ENCODE data around the gene ITIH1. TPM values are rescaled to one million over a fixed set of nuclear protein-coding genes. Genes with fewer than 3 reads are reported as not detected.

ITIH1 gene
- total and polyA plus RNA-seq, 2 experiments from 2014 or later, result not detected

DNA sequence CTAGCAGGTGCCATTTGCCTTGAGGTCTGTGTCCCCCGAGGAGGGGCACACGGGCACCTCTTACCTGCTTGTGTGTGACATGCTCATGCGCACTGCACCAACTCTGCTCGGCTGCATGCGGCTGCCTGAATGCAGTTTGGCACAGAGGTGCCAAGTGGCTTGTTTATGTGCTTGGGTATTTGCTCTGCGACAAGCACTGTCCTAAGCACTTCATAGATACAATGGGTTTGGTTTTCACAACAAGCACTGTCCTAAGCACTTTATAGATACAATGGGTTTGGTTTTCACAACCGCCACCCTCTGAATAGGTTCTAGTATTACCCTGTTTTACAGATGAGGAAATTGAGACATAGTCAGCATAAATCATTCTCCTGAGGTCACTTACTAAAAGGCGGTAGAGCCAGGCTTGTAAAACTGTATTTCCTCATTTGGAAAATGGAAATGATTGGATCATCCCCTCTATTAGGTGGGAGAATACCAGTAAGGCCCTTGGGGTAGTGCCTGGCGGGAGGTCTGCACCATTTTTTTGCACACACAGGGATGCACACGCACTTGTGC, 52.6 kb downstream of the ITIH1 start:
- no peak overlapping the region for H2AFZ ChIP-seq
- in situ Hi-C loops (cut with MboI), result no loop called here
- no peak for TF ChIP-seq EZH2phosphoT487 (IDR thresholded peaks at IDR 0.05; ENCODE audit: insufficient read depth, low read depth)
- no peak for TF ChIP-seq EZH2 (IDR thresholded peaks at IDR 0.05; ENCODE audit: insufficient read depth, poor library complexity, severe bottlenecking)
- H3K4me2 ChIP-seq (ENCODE audit: unreplicated experiment), result no peak overlapping the region
- no peaks in the 10 kb centered on the region for H3K79me2 ChIP-seq (ENCODE audit: insufficient read depth)
- no peaks in the 10 kb centered on the region for H3K27me3 ChIP-seq (replicated peaks; ENCODE audit: insufficient read depth)
- no peak overlapping the region for H3K9ac ChIP-seq
- no peaks in the 10 kb centered on the region for H4K20me1 ChIP-seq (ENCODE audit: insufficient read depth)
- H3K4me3 ChIP-seq, result no peak overlapping the region
- no peaks in the 10 kb centered on the region for H3K36me3 ChIP-seq (ENCODE audit: low read depth)
- 85 to 89% methylated on average over 10 of the region's 10 CpGs for WGBS, 2 experiments (ENCODE audit: low coverage in 1 of 2, low lambda C conversion rate in 2 of 2, missing lambda C conversion rate in 2 of 2)
- peaks cover 8% of the 10 kb centered on the region for H3K4me1 ChIP-seq (ENCODE audit: insufficient read depth)
- no peaks in the 10 kb centered on the region for H3F3A ChIP-seq (ENCODE audit: insufficient read depth)
- no peak for DNase-seq
- H3K27ac ChIP-seq, result no peak overlapping the region
- H3K9me3 ChIP-seq (ENCODE audit: low read depth), result no peaks in the 10 kb centered on the region
- no peaks in the 10 kb centered on the region for H3K9me2 ChIP-seq (ENCODE audit: insufficient read depth)

- H3K4me1 ChIP-seq (ENCODE audit: insufficient read depth), result peaks cover 8% of the 10 kb centered on the region
- no peaks in the 10 kb centered on the region for H4K20me1 ChIP-seq (ENCODE audit: insufficient read depth)
- H3F3A ChIP-seq (ENCODE audit: insufficient read depth), result no peaks in the 10 kb centered on the region
- H3K4me2 ChIP-seq (ENCODE audit: unreplicated experiment), result peak within 1 kb of the TSS; percentile 54
- no peak for DNase-seq
- no peaks in the 10 kb centered on the region for H3K9me2 ChIP-seq (ENCODE audit: insufficient read depth)
- H3K9ac ChIP-seq, result no peak within 1 kb of the TSS; the same call in 1 of the 2 replicates
- no peaks in the 10 kb centered on the region for H3K27me3 ChIP-seq (replicated peaks; ENCODE audit: insufficient read depth)
- 82 to 83% methylated on average over 14 to 16 of the region's 16 CpGs for WGBS, 2 experiments (ENCODE audit: low coverage in 1 of 2, low lambda C conversion rate in 2 of 2, missing lambda C conversion rate in 2 of 2)
- H3K36me3 ChIP-seq (ENCODE audit: low read depth), result no peaks in the 10 kb centered on the region
- H3K9me3 ChIP-seq (ENCODE audit: low read depth), result no peaks in the 10 kb centered on the region
- TF ChIP-seq EZH2phosphoT487 (IDR thresholded peaks at IDR 0.05; ENCODE audit: insufficient read depth, low read depth), result no peak
- TF ChIP-seq EZH2 (IDR thresholded peaks at IDR 0.05; ENCODE audit: insufficient read depth, poor library complexity, severe bottlenecking), result no peak
- no peak within 1 kb of the TSS for H2AFZ ChIP-seq
- in situ Hi-C loops (cut with MboI), result no loop called here
- H3K27ac ChIP-seq, result no peak within 1 kb of the TSS
- no peaks in the 10 kb centered on the region for H3K79me2 ChIP-seq (ENCODE audit: insufficient read depth)
- no peak within 1 kb of the TSS for H3K4me3 ChIP-seq
Observed at GRCh38 chr3:52830535-52831258, 53.3 kb downstream of the ITIH1 start, which contains the start of gene ITIH4. Gene ITIH4, minus strand, starts transcription at chr3:52830672. Its CDS starts 30 bp downstream, at chr3:52830642.

GRCh38 chr3:52831500-52832301, 54.3 kb downstream of the ITIH1 start:
- no peaks in the 10 kb centered on the region for H3K79me2 ChIP-seq (ENCODE audit: insufficient read depth)
- no peaks in the 10 kb centered on the region for H4K20me1 ChIP-seq (ENCODE audit: insufficient read depth)
- in situ Hi-C loops (cut with MboI), result no loop called here
- H3K27me3 ChIP-seq (replicated peaks; ENCODE audit: insufficient read depth), result no peaks in the 10 kb centered on the region
- TF ChIP-seq EZH2phosphoT487 (IDR thresholded peaks at IDR 0.05; ENCODE audit: insufficient read depth, low read depth) (no peak), EZH2 (IDR thresholded peaks at IDR 0.05; ENCODE audit: insufficient read depth, poor library complexity, severe bottlenecking) (no peak)
- no peak overlapping the region for H3K4me3 ChIP-seq
- WGBS, 2 experiments (ENCODE audit: low coverage in 1 of 2, low lambda C conversion rate in 2 of 2, missing lambda C conversion rate in 2 of 2), result 20 to 21% methylated on average over 21 of the region's 21 CpGs
- no peak overlapping the region for H3K27ac ChIP-seq
- H3F3A ChIP-seq (ENCODE audit: insufficient read depth), result no peaks in the 10 kb centered on the region
- no peaks in the 10 kb centered on the region for H3K9me2 ChIP-seq (ENCODE audit: insufficient read depth)
- H3K4me1 ChIP-seq (ENCODE audit: insufficient read depth), result peaks cover 8% of the 10 kb centered on the region
- H3K36me3 ChIP-seq (ENCODE audit: low read depth), result no peaks in the 10 kb centered on the region
- peak; percentile 87 for DNase-seq
- no peaks in the 10 kb centered on the region for H3K9me3 ChIP-seq (ENCODE audit: low read depth)
- no peak overlapping the region for H2AFZ ChIP-seq
- peak overlapping the region; percentile 54 for H3K4me2 ChIP-seq (ENCODE audit: unreplicated experiment)
- no peak overlapping the region; the same call in 1 of the 2 replicates for H3K9ac ChIP-seq

DNA sequence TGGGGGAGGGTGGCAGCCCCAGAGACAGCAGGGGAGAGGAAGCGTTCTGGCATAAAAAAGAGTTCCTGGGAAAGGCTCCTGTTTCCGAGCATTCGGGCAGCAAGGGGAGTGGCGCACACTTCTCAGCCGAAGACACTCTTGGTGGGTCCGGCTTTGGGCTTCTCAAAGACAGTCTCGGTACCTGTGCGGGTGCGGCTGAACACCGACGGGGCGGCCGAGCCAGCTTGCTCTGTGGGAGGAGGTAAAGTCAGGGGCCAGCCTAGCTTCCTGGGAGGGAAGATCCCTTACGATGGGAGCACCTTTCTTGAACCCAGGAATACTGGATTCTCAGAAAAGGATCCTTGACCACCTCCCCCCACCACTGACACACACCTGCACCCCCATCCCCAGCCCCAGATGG, 55.8 kb downstream of the ITIH1 start:
- H3K36me3 ChIP-seq (ENCODE audit: low read depth), result no peaks in the 10 kb centered on the region
- no peaks in the 10 kb centered on the region for H3K9me2 ChIP-seq (ENCODE audit: insufficient read depth)
- no peaks in the 10 kb centered on the region for H3F3A ChIP-seq (ENCODE audit: insufficient read depth)
- H3K4me2 ChIP-seq (ENCODE audit: unreplicated experiment), result no peak overlapping the region
- no peak overlapping the region for H2AFZ ChIP-seq
- H3K4me3 ChIP-seq, result no peak overlapping the region
- WGBS, 2 experiments (ENCODE audit: low coverage in 1 of 2, low lambda C conversion rate in 2 of 2, missing lambda C conversion rate in 2 of 2), result 91 to 97% methylated on average over 12 to 14 of the region's 14 CpGs
- H3K9me3 ChIP-seq (ENCODE audit: low read depth), result no peaks in the 10 kb centered on the region
- H3K79me2 ChIP-seq (ENCODE audit: insufficient read depth), result no peaks in the 10 kb centered on the region
- H3K4me1 ChIP-seq (ENCODE audit: insufficient read depth), result peaks cover 8% of the 10 kb centered on the region
- no peak overlapping the region for H3K9ac ChIP-seq
- DNase-seq, result no peak
- TF ChIP-seq EZH2phosphoT487 (IDR thresholded peaks at IDR 0.05; ENCODE audit: insufficient read depth, low read depth), result no peak
- TF ChIP-seq EZH2 (IDR thresholded peaks at IDR 0.05; ENCODE audit: insufficient read depth, poor library complexity, severe bottlenecking), result no peak
- H3K27me3 ChIP-seq (replicated peaks; ENCODE audit: insufficient read depth), result no peaks in the 10 kb centered on the region
- H3K27ac ChIP-seq, result no peak overlapping the region
- H4K20me1 ChIP-seq (ENCODE audit: insufficient read depth), result no peaks in the 10 kb centered on the region
- in situ Hi-C loops (cut with MboI), result no loop called here

Measured in GM23248 (cell line).